Erythroblast (primary cell): Measurements from ENCODE around the gene LMO1.

Experiments
- GATA1 ChIP-seq: IDR thresholded peaks from 2 replicates; pipeline ENCODE4 v1.6.1; 2011; ENCODE audit warnings: low read depth, mild to moderate bottlenecking, control low read depth, low read length, moderate library complexity
- POLR2A ChIP-seq: IDR thresholded peaks from 2 replicates; pipeline ENCODE4 v1.6.1; 2011; ENCODE audit warnings: mild to moderate bottlenecking, low read length

GRCh38 chr11:8263109-8263768 lies 439 bp downstream of the LMO1 start:
- TF ChIP-seq POLR2A (no peak), GATA1 (no peak)
